Tibial nerve (tissue), 4 donors: ENCODE measurements around the gene UBAP1L. TPM values are rescaled to one million over a fixed set of nuclear protein-coding genes. Genes with fewer than 3 reads are reported as not detected.

Experiments used
- DNase-seq, 2 donors: peaks; one replicate each; pipeline ENCODE4 v3.0.0-alpha.2; 2019; ENCODE audit warnings: low spot score in 2 of 2
- H3K27ac ChIP-seq, 4 donors: fragments of 200-600 bp; sonication (generic) in 3 of 4; one replicate each; pipeline ENCODE4 v1.5.1; 2017 to 2019; ENCODE audit warnings: mild to moderate bottlenecking in 1 of 4
- H3K27me3 ChIP-seq, 2 donors: fragments of 200-600 bp; sonication (generic) in 1 of 2; one replicate each; pipeline versions ENCODE4 v1.5.1 to v1.6.0; 2017 to 2019
- H3K36me3 ChIP-seq, 3 donors: fragments of 200-600 bp; sonication (generic); one replicate each; pipeline ENCODE4 v1.5.1; 2018 to 2019
- H3K4me1 ChIP-seq, 4 donors: fragments of 200-600 bp; sonication (generic) in 3 of 4; one replicate each; pipeline ENCODE4 v1.5.1; 2017 to 2019
- H3K4me3 ChIP-seq, 4 donors: fragments of 200-600 bp; sonication (generic) in 3 of 4; one replicate each; pipeline ENCODE4 v1.5.1; 2017 to 2019; ENCODE audit warnings: mild to moderate bottlenecking in 1 of 4, moderate library complexity in 1 of 4
- H3K9me3 ChIP-seq, 4 donors: fragments of 200-600 bp; sonication (generic) in 3 of 4; one replicate each; pipeline ENCODE4 v1.5.1; 2017 to 2019
- CTCF ChIP-seq, 5 experiments: fragments of 200-600 bp in 3 of 5; fragments of 450-650 bp in 2 of 5; sonication (generic) in 3 of 5; IDR thresholded peaks; one replicate each; pipeline ENCODE4 v1.5.1; 2016 to 2019; ENCODE audit warnings: antibody characterized with exemption in 5 of 5, mild to moderate bottlenecking in 3 of 5, moderate library complexity in 2 of 5
- EP300 ChIP-seq, 2 donors: sonication (generic); formaldehyde crosslinking; IDR thresholded peaks; one replicate each; pipeline ENCODE4 v1.6.1; 2017; ENCODE audit warnings: antibody characterized with exemption in 2 of 2, mild to moderate bottlenecking in 1 of 2
- POLR2A ChIP-seq, 2 donors: fragments of 450-650 bp; IDR thresholded peaks; one replicate each; pipeline ENCODE4 v1.6.1; 2017; ENCODE audit warnings: antibody characterized with exemption in 2 of 2, mild to moderate bottlenecking in 2 of 2, moderate library complexity in 2 of 2
- WGBS, 2 donors: methylation state at CpG; one replicate each; pipeline ENCODE4 v1.1.5; 2018; 5-methylcytosine and 5-hydroxymethylcytosine counted together
- total RNA-seq, 4 donors: library from RNA; depleted of rRNA; stranded (reverse); fragments of >200 nt; gene quantifications; one replicate each; pipeline ENCODE4 v1.1.0, GENCODE V29; 2016

Gene UBAP1L
- total RNA-seq, 4 donors from 2014 or later: 8.4 to 16.7 (median 14.0) TPM

- Histone ChIP-seq H3K4me3 (no peak overlapping the region), H3K36me3 (no peaks in the 10 kb centered on the region), H3K9me3 (no peaks in the 10 kb centered on the region), H3K27me3 (peaks cover 0 to 3% of the 10 kb centered on the region in 2 donors), H3K27ac (peak overlapping the region in 2 of 4 donors; percentile 71 to 77), H3K4me1 (peaks cover 0 to 50% (median 24%) of the 10 kb centered on the region in 4 donors)
- DNase-seq: no peak
- WGBS, 2 donors: 93 to 94% methylated on average over 3 of the region's 3 CpGs
- TF ChIP-seq POLR2A (IDR thresholded peaks at IDR 0.05) (no peak), CTCF (IDR thresholded peaks at IDR 0.05) (no peak), EP300 (IDR thresholded peaks at IDR 0.05) (no peak)
Observed at GRCh38 chr15:65072617-65073016, 42.4 kb downstream of the UBAP1L start.

GRCh38 chr15:65072027-65072426, 43.0 kb downstream of the UBAP1L start:
- Histone ChIP-seq H3K27ac (peak overlapping the region in 2 of 4 donors; percentile 71 to 77), H3K27me3 (no peaks in the 10 kb centered on the region), H3K9me3 (no peaks in the 10 kb centered on the region), H3K4me1 (peaks cover 0 to 48% (median 24%) of the 10 kb centered on the region in 4 donors), H3K36me3 (no peaks in the 10 kb centered on the region), H3K4me3 (no peak overlapping the region)
- DNase-seq: no peak
- 23 to 31% methylated on average over 1 of the region's 1 CpG for WGBS, 2 donors
- TF ChIP-seq CTCF (IDR thresholded peaks at IDR 0.05) (no peak), POLR2A (IDR thresholded peaks at IDR 0.05) (no peak), EP300 (IDR thresholded peaks at IDR 0.05) (no peak)

GRCh38 chr15:65071381-65071811, 43.6 kb downstream of the UBAP1L start:
- TF ChIP-seq POLR2A (IDR thresholded peaks at IDR 0.05): no peak
- TF ChIP-seq EP300 (IDR thresholded peaks at IDR 0.05): no peak
- TF ChIP-seq CTCF (IDR thresholded peaks at IDR 0.05): no peak
- Histone ChIP-seq H3K27ac (peak overlapping the region in 3 of 4 donors; percentile 34 to 77 (median 71)), H3K36me3 (no peaks in the 10 kb centered on the region), H3K27me3 (no peaks in the 10 kb centered on the region), H3K4me1 (peaks cover 0 to 48% (median 24%) of the 10 kb centered on the region in 4 donors), H3K4me3 (no peak overlapping the region), H3K9me3 (no peaks in the 10 kb centered on the region)
- 43 to 50% methylated on average over 3 to 5 of the region's 5 CpGs for WGBS, 2 donors
- no peak for DNase-seq

- peak overlapping the region in 2 of 4 donors; percentile 46 to 71 for H3K27ac ChIP-seq
Observed at GRCh38 chr15:65069779-65070546, 45.0 kb downstream of the UBAP1L start.

More at GRCh38 chr15:65069779-65070546, 45.0 kb downstream of the UBAP1L start:
- TF ChIP-seq CTCF (IDR thresholded peaks at IDR 0.05) (no peak), POLR2A (IDR thresholded peaks at IDR 0.05) (no peak)
- Histone ChIP-seq H3K9me3 (no peaks in the 10 kb centered on the region), H3K4me1 (peaks cover 0 to 56% (median 26%) of the 10 kb centered on the region in 4 donors), H3K36me3 (no peaks in the 10 kb centered on the region), H3K27me3 (no peaks in the 10 kb centered on the region), H3K4me3 (no peak overlapping the region)
- WGBS, 2 donors: 76 to 84% methylated on average over 5 of the region's 5 CpGs
- DNase-seq: no peak
